HepG2 (cell line): ENCODE measurements around the gene MARK2. TPM values are rescaled to one million over a fixed set of nuclear protein-coding genes. Genes with fewer than 3 reads are reported as not detected.
A peak's percentile ranks its signal among the peaks of the same experiment; 100 is the strongest.

Experiments used
- CEBPG ChIP-seq: IDR thresholded peaks from 2 replicates; pipeline ENCODE4 v1.6.1; 2016
- FOXK2 ChIP-seq: fragments of 450-650 bp; IDR thresholded peaks from 2 replicates; pipeline ENCODE4 v1.6.1; 2016
- GATAD2A ChIP-seq: IDR thresholded peaks from 2 replicates; pipeline ENCODE4 v1.6.1; 2016
- HBP1 ChIP-seq: IDR thresholded peaks from 2 replicates; pipeline ENCODE4 v1.6.1; 2016; ENCODE audit warnings: low read depth, control low read depth
- IRF2 ChIP-seq: IDR thresholded peaks from 2 replicates; pipeline ENCODE4 v1.6.1; 2018; ENCODE audit warnings: missing genetic modification reagents, missing compliant biosample characterization
- KIAA2018 ChIP-seq: sonication (generic); formaldehyde crosslinking; IDR thresholded peaks from 2 replicates; pipeline ENCODE4 v1.5.0; 2020; ENCODE audit warnings: mild to moderate bottlenecking, missing genetic modification reagents, borderline replicate concordance
- MXD3 ChIP-seq: IDR thresholded peaks from 2 replicates; pipeline ENCODE4 v1.6.1; 2016; ENCODE audit warnings: mild to moderate bottlenecking, missing biosample characterization, missing genetic modification reagents
- RELA ChIP-seq: sonication (generic); formaldehyde crosslinking; IDR thresholded peaks from 2 replicates; pipeline ENCODE4 v1.4.0; 2020; ENCODE audit warnings: missing genetic modification reagents
- THAP8 ChIP-seq: sonication (generic); formaldehyde crosslinking; IDR thresholded peaks from 2 replicates; pipeline ENCODE4 v1.5.1; 2020; ENCODE audit warnings: missing genetic modification reagents, mild to moderate bottlenecking, borderline replicate concordance
- YY1 ChIP-seq: IDR thresholded peaks from 2 replicates; pipeline ENCODE4 v1.6.1; 2011; ENCODE audit warnings: low read length, low read depth, moderate library complexity, mild to moderate bottlenecking; ENCODE audit not compliant: insufficient read depth, insufficient replicate concordance
- ZBTB37 ChIP-seq: sonication (generic); formaldehyde crosslinking; IDR thresholded peaks from 2 replicates; pipeline ENCODE4 v1.4.0; 2020; ENCODE audit warnings: mild to moderate bottlenecking, missing genetic modification reagents
- ZNF263 ChIP-seq: sonication (generic); formaldehyde crosslinking; IDR thresholded peaks from 2 replicates; pipeline ENCODE4 v1.4.0; 2020; ENCODE audit warnings: missing genetic modification reagents
- ZNF275 ChIP-seq: sonication (generic); formaldehyde crosslinking; IDR thresholded peaks from 2 replicates; pipeline ENCODE4 v1.8.0; 2022; ENCODE audit warnings: missing genetic modification reagents, mild to moderate bottlenecking, inconsistent platforms, borderline replicate concordance
- polyA plus RNA-seq, 8 experiments: library from polyadenylated mRNA; depleted of rRNA in 3 of 8; stranded (reverse) in 7 of 8; unstranded in 1 of 8; fragments of >200 nt; fragmentation: Illumina TruSeq in 4 of 8; extraction: Trizol in 4 of 8; gene quantifications; 2 replicates each; pipeline versions ENCODE4 v1.2.1 to v1.2.3, GENCODE V29; 2011 to 2016; ENCODE audit warnings: low read depth in 4 of 8, missing spikeins in 1 of 8, mixed read lengths in 1 of 8; ENCODE audit not compliant: insufficient read depth in 1 of 8
- total RNA-seq, 5 experiments: library from RNA; depleted of rRNA; stranded (reverse); fragments of >200 nt; fragmentation: Illumina TruSeq; extraction: Trizol; gene quantifications; 2 replicates each; pipeline ENCODE4 v1.2.3, GENCODE V29; 2016; ENCODE audit warnings: low read depth in 1 of 5

The MARK2 gene
- total and polyA plus RNA-seq, 2 of the 13 experiments (the other 11 are each of a cell fraction or from before 2014, with no cell fraction given), result 13.5 to 13.9 TPM

GRCh38 chr11:63888170-63889086, 49.5 kb downstream of the MARK2 start (continued):
- TF ChIP-seq KIAA2018, result no peak
- TF ChIP-seq THAP8, result 0 out of 2 replicates have a peak, but pooled peaks have one; percentile 51
- no peak for TF ChIP-seq ZNF275
- TF ChIP-seq ZBTB37, result 0 out of 2 replicates have a peak, but pooled peaks have one; percentile 38
- peak; percentile 78 for TF ChIP-seq CEBPG (CRISPR knock-in tag)
- TF ChIP-seq YY1, result peak; percentile 10
- TF ChIP-seq ZNF263, result peak; percentile 58
- peak; percentile 51; the same call in 1 of the 2 replicates for TF ChIP-seq MXD3 (CRISPR knock-in tag)
- TF ChIP-seq GATAD2A (CRISPR knock-in tag), result peak; percentile 61
- TF ChIP-seq HBP1 (CRISPR knock-in tag), result peak; percentile 93
- peak; percentile 59; the same call in 1 of the 2 replicates for TF ChIP-seq FOXK2
- TF ChIP-seq IRF2 (CRISPR knock-in tag), result peak; percentile 39; the same call in 1 of the 2 replicates
- TF ChIP-seq RELA (CRISPR knock-in tag), result 0 out of 2 replicates have a peak, but pooled peaks have one; percentile 49
